NCI-H2171 treated with DMSO at 0.1 percent for 48 hours (cell line): Measurements from ENCODE around the gene CANT1.

Source experiments
- DNase-seq: peaks from one replicate; lab custom pipeline; 2025; lab: John Stamatoyannopoulos, UW

CANT1 gene

GRCh38 chr17:79009397-79010303 lies at the start of gene CANT1:
CANT1 (minus strand) TSS chr17:79009764; CDS start chr17:78997622, 12,142 bp downstream.
- peak; percentile 85 for DNase-seq

DNA sequence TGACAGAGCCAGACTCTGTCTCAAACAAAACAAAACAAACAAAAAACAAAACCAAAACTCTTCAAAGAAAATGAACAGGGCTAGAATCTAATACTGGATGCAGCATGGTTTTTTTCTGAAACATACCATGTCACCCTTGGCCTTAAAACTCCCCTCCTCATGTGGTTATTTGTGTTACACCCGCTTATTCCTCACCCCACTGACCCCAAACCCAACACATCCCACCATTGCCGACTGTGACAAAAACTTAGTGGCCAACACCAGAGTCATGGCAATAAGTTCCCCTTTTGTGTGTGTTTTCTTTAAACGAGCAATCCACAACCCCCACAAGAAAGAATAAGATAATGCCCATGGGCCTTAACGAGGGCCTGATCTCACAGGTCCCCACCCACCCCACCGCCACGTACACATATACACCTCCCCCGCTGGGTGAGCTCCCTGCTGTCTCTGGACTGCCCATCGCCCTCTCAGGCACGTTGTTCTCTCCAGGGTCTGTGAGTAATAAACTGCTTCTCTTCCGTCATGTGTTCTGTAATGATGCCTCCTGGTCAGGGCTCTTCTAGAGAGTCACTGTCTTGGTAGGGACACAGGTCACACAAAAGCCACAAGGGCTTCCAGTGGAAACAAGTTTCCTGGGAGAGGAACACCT lies 48.3 kb upstream of the CANT1 start:
- DNase-seq: no peak

GRCh38 chr17:79055197-79055596 lies 45.6 kb upstream of the CANT1 start:
- no peak for DNase-seq

DNA sequence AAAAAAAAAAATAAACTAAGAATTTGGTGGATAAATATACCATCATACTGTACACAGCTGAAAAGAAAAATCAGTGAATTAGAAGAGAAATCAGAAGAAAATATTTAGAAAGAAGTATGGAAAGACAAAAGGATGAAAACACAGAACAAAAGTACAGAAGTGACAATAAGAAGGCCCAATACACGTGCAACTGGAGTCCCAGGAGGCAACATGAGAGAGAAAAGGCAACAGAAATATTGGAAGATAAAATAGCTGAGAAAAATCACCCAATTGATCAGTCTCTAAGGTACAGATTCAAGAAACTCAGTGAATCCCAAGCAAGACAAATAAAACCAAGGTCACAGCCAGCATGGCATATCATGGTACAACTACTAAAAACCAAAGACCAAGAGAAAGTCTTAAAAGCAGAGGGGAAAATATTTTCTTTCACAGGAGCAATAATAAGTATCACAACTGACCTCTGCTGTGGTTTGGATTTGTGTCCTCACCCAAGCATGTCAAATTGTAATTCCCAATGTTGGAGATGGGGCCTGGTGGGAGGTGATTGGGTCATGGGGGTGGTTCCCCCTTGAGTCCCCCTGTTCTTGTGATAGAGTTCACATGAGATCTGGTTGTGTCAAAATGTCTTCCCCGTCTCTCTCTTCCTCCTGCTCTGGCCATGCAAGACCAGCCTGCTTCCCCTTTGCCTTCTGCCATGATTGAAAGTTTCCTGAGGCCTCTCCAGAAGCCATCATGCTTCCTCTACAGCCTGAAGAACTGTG lies 44.8 kb upstream of the CANT1 start:
- no peak for DNase-seq

GRCh38 chr17:79053251-79053925 lies 43.8 kb upstream of the CANT1 start:
- no peak for DNase-seq

GRCh38 chr17:79052131-79052530 lies 42.6 kb upstream of the CANT1 start:
- no peak for DNase-seq

GRCh38 chr17:79051306-79051705 lies 41.7 kb upstream of the CANT1 start:
- DNase-seq: no peak

DNA sequence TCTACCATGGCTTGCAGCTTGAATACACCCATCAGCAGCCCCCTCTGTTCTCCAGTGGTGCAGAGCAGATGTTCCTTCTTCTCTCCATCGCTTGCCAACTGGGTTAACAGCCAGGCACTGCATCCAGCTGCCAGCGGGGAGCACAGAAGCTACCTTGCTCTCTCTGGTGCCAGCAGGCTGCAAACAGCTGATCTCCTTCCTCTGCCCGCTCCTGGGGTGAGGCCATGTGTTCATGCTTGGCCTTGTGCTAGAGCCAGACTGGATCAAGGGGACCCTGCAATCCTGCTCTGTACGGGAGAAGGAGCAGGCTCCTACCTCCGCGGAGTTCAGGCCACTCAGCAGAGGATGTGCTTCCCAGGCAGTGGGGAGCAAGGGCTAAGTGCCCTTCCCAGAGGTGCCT lies 41.0 kb upstream of the CANT1 start:
- peak; percentile 86 for DNase-seq

DNA sequence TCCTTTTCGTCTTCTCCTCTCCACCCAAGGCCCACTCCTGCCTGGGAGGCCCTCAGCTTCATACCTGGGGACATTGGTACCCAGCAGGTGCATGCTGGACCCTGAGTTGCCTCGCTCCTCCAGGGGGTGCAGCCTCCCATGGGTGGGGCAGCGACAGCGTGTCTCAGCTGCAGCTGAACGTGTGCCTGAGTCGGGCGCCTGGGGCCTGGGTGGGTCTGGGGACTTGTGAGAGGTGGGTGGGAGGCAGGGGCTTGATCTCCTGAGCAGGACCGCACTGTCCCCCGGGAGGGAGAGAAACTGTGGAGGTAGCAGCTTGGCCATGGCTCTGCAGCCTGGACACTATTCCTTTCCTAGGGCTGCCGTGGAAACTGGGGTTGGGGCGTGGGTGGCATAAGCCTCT lies 40.3 kb upstream of the CANT1 start:
- no peak for DNase-seq

- DNase-seq: no peak
Observed at GRCh38 chr17:79048826-79049755, 39.5 kb upstream of the CANT1 start.

GRCh38 chr17:79047923-79048825 lies 38.6 kb upstream of the CANT1 start:
- no peak for DNase-seq

DNA sequence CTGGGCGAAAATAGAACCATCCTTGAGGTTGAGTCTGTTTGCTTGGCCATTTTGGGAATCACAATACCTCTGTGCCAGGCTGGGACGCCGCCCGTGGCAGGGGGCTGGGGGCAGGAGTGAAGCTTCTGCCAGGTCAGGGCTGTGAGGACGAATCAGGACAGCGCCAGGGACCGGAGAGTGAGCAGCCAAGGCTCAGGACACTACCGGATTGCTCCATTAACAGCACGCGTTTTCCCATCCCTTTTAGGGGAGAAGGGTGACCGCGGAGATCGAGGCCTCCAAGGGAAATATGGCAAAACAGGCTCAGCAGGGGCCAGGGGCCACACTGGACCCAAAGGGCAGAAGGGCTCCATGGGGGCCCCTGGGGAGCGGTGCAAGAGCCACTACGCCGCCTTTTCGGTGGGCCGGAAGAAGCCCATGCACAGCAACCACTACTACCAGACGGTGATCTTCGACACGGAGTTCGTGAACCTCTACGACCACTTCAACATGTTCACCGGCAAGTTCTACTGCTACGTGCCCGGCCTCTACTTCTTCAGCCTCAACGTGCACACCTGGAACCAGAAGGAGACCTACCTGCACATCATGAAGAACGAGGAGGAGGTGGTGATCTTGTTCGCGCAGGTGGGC lies 37.8 kb upstream of the CANT1 start:
- DNase-seq: no peak

GRCh38 chr17:79046916-79047280 lies 37.3 kb upstream of the CANT1 start:
- peak; percentile 92 for DNase-seq

GRCh38 chr17:79046197-79046915 lies 36.8 kb upstream of the CANT1 start:
- DNase-seq: peak; percentile 91

- peak; percentile 77 for DNase-seq
Observed at GRCh38 chr17:79045842-79046196, 36.3 kb upstream of the CANT1 start.

GRCh38 chr17:79045001-79045729 lies 35.6 kb upstream of the CANT1 start:
- no peak for DNase-seq

GRCh38 chr17:79044462-79044861 lies 34.9 kb upstream of the CANT1 start:
- DNase-seq: no peak

- no peak for DNase-seq
Observed at GRCh38 chr17:79043931-79044320, 34.4 kb upstream of the CANT1 start.
